Lung (tissue), 12 donors: ENCODE data around the gene S100A12. TPM values are rescaled to one million over a fixed set of nuclear protein-coding genes. Genes with fewer than 3 reads are reported as not detected.

Experiments
- ATAC-seq: fragments of 200-7000 bp; cut with Tn5 transposase; one replicate; pipeline ENCODE4 v1.9.1; 2020; ENCODE audit warnings: moderate number of reproducible peaks; ENCODE audit not compliant: insufficient read depth, low FRiP score
- DNase-seq, 3 donors: peaks; one replicate each; pipeline ENCODE4 v3.0.0-alpha.2; 2013 to 2017
- H3K27ac ChIP-seq, 2 donors: one replicate each; pipeline ENCODE4 v1.5.1; 2013; ENCODE audit warnings: mild to moderate bottlenecking in 2 of 2, moderate library complexity in 2 of 2, control low read depth in 1 of 2, inconsistent platforms in 1 of 2, low read depth in 1 of 2, low read length in 1 of 2
- H3K27me3 ChIP-seq, 3 donors: one replicate each; pipeline ENCODE4 v1.5.1; 2013; ENCODE audit warnings: low read length in 2 of 3; ENCODE audit not compliant: control insufficient read depth in 3 of 3, insufficient read depth in 3 of 3
- H3K36me3 ChIP-seq, 4 donors: one replicate each; pipeline ENCODE4 v1.5.1; 2013; ENCODE audit warnings: low read length in 4 of 4, mild to moderate bottlenecking in 1 of 4, moderate library complexity in 1 of 4; ENCODE audit not compliant: control insufficient read depth in 4 of 4, insufficient read depth in 4 of 4
- H3K4me1 ChIP-seq, 5 donors: one replicate each; pipeline ENCODE4 v1.5.1; 2013; ENCODE audit warnings: low read length in 5 of 5, mild to moderate bottlenecking in 2 of 5, moderate library complexity in 1 of 5; ENCODE audit not compliant: control insufficient read depth in 5 of 5, insufficient read depth in 5 of 5
- H3K4me3 ChIP-seq: one replicate; pipeline ENCODE4 v1.5.1; 2013; ENCODE audit warnings: mild to moderate bottlenecking, control low read depth, moderate library complexity
- H3K9ac ChIP-seq, 2 donors: one replicate each; pipeline ENCODE4 v1.5.1; 2013; ENCODE audit warnings: low read length in 2 of 2, control low read depth in 1 of 2; ENCODE audit not compliant: insufficient read depth in 1 of 2
- H3K9me3 ChIP-seq, 4 donors: one replicate each; pipeline ENCODE4 v1.5.1; 2013; ENCODE audit warnings: low read length in 3 of 4, mild to moderate bottlenecking in 1 of 4, moderate library complexity in 1 of 4; ENCODE audit not compliant: control insufficient read depth in 4 of 4, insufficient read depth in 3 of 4
- WGBS, 2 donors: extraction: QIAGEN DNeasy Blood & Tissue Kit; methylation state at CpG; one replicate each; pipeline ENCODE4 v1.1.7; 2013; 5-methylcytosine and 5-hydroxymethylcytosine counted together
- polyA plus RNA-seq, 2 donors: library from polyadenylated mRNA; stranded (reverse); fragments of 200-250 nt; gene quantifications; one replicate each; pipeline ENCODE4 v1.2.1, GENCODE V29; 2013
- total RNA-seq, 2 donors: library from RNA; depleted of rRNA in 1 of 2; stranded (reverse); fragments of >200 nt in 1 of 2; gene quantifications; one replicate each; pipeline ENCODE4 v1.2.1, GENCODE V29; 2014 to 2021
- TF ChIP-seq, protein P1 (sequence below): IDR thresholded peaks from 2 replicates; pipeline ENCODE4 v1.5.1; 2012; ENCODE audit warnings: mild to moderate bottlenecking; ENCODE audit errors: control extremely low read depth, extremely low read depth
- donor health status: control.
- donor health status: control.
- donor health status: Bipolar disorder and iron deficiency.
- donor health status: healthy.
- donor health status: DM: yes; HTN: yes; CAD: no.

The S100A12 gene
- total and polyA plus RNA-seq, 4 donors: 14.9 to 1,191 (median 37.8) TPM

DNA sequence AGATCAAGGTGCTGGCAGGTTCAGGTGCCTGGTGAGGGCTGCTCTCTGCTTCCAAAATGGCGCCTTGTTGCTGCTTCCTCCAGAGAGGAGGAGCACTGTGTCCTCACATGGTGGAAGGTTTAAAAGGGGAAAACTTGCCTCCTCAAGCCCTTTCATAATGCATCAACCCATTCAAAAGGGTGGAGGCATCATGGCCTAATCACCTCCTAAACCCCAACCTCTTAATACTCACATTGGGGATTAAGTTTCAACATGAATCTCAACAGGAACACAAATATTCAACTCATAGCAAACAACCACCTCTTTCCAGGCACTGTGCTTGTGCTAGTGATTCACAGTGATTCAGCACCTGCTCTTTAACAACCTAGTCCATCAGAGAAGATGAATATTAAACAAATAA is 4.2 kb downstream of the S100A12 start:
- TF ChIP-seq, protein P1, sequence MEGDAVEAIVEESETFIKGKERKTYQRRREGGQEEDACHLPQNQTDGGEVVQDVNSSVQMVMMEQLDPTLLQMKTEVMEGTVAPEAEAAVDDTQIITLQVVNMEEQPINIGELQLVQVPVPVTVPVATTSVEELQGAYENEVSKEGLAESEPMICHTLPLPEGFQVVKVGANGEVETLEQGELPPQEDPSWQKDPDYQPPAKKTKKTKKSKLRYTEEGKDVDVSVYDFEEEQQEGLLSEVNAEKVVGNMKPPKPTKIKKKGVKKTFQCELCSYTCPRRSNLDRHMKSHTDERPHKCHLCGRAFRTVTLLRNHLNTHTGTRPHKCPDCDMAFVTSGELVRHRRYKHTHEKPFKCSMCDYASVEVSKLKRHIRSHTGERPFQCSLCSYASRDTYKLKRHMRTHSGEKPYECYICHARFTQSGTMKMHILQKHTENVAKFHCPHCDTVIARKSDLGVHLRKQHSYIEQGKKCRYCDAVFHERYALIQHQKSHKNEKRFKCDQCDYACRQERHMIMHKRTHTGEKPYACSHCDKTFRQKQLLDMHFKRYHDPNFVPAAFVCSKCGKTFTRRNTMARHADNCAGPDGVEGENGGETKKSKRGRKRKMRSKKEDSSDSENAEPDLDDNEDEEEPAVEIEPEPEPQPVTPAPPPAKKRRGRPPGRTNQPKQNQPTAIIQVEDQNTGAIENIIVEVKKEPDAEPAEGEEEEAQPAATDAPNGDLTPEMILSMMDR: no peak

DNA sequence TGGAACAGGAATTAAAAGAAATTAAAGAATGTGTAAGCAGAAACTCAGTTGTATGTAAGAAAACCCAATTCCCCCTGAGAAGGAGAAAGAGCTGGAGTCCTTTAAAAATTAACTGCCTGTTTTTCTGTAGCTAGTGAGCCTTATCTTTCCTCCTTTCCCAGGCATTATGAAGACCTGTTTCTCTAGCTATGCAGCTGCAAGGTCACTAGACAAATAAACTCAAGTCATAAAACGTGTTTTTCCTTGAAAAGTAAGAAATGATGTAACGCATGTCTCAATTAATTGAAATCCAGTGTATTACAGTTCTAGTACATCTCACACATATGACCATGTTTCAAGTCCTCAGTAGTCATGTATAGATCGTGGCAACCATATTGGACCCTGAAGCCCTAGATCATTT is 5.3 kb downstream of the S100A12 start:
- 77 to 82% methylated on average over 3 of the region's 3 CpGs for WGBS, 2 donors
- TF ChIP-seq, protein P1: no peak
- no peaks in the 10 kb centered on the region for H3K4me1 ChIP-seq
- no peak overlapping the region for H3K9ac ChIP-seq
- DNase-seq (no peak), ATAC-seq (no peak)
- no peaks in the 10 kb centered on the region for H3K36me3 ChIP-seq
- no peaks in the 10 kb centered on the region for H3K9me3 ChIP-seq
- H3K4me3 ChIP-seq: no peak overlapping the region
- no peak overlapping the region for H3K27ac ChIP-seq
- H3K27me3 ChIP-seq: no peaks in the 10 kb centered on the region

More for the DNA sequence above, 4.2 kb downstream of the S100A12 start:
- ATAC-seq (no peak), DNase-seq (no peak)
- WGBS, 2 donors: 93 to 100% methylated on average over 1 of the region's 1 CpG
- no peak overlapping the region for H3K9ac ChIP-seq
- no peak overlapping the region for H3K4me3 ChIP-seq
- no peaks in the 10 kb centered on the region for H3K9me3 ChIP-seq
- no peaks in the 10 kb centered on the region for H3K36me3 ChIP-seq
- no peaks in the 10 kb centered on the region for H3K27me3 ChIP-seq
- H3K27ac ChIP-seq: no peak overlapping the region
- H3K4me1 ChIP-seq: peaks cover 0 to under 1% (median 0%) of the 10 kb centered on the region in 5 donors

DNA sequence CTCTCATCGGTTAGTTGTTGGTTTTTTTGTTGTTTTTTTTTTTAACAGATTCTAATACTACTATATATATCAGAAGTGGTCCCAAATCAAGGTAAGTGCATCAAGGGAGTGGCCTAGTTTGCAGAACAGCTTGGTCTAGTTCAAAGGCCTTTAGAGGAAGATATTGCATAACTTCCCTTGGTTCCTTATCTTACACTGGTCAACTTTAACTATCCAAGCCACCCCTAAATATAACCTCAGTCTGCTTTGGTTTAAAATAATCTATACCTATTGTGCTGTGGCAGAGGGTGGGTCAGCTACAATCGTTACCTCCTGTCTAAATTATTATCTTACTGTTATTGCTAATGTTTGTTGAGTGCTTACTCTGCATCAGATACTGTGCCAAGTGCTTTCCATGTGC is 6.9 kb downstream of the S100A12 start:
- 31 to 48% methylated on average over 2 of the region's 2 CpGs for WGBS, 2 donors
- TF ChIP-seq, protein P1: no peak
- no peak for ATAC-seq
- H3K4me3 ChIP-seq: no peak overlapping the region
- H3K4me1 ChIP-seq: no peaks in the 10 kb centered on the region
- no peaks in the 10 kb centered on the region for H3K27me3 ChIP-seq
- no peak overlapping the region for H3K27ac ChIP-seq
- no peak for DNase-seq
- no peaks in the 10 kb centered on the region for H3K9me3 ChIP-seq
- H3K9ac ChIP-seq: no peak overlapping the region
- H3K36me3 ChIP-seq: no peaks in the 10 kb centered on the region

DNA sequence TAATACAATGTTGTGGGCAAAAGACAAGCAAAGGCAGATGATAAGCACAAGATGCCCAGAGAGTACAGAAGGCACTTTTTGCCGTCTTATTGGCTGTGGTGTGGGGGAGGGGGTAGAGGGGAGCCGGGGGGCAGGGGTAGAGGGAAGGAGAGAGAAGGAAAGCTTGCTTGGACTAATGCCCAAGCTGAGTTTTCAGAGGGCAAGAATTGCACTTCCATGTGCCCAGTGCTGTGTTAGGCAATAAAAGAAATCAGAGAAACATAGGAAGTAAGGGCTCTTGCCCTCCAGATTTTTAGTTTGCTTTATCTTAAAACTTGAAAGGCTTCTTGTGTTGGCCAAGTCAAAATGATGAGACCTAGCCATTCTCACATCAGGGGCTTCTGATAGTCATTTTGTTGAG is 8.3 kb downstream of the S100A12 start:
- ATAC-seq (no peak), DNase-seq (no peak)
- TF ChIP-seq, protein P1: no peak
- Histone ChIP-seq H3K4me3 (no peak overlapping the region), H3K36me3 (no peaks in the 10 kb centered on the region), H3K27ac (no peak overlapping the region), H3K9me3 (no peaks in the 10 kb centered on the region), H3K4me1 (no peaks in the 10 kb centered on the region), H3K9ac (no peak overlapping the region), H3K27me3 (no peaks in the 10 kb centered on the region)
- WGBS, 2 donors: 44 to 50% methylated on average over 2 of the region's 2 CpGs
